Measurements from ENCODE around the gene MAST1.

The MAST1 gene

DNA sequence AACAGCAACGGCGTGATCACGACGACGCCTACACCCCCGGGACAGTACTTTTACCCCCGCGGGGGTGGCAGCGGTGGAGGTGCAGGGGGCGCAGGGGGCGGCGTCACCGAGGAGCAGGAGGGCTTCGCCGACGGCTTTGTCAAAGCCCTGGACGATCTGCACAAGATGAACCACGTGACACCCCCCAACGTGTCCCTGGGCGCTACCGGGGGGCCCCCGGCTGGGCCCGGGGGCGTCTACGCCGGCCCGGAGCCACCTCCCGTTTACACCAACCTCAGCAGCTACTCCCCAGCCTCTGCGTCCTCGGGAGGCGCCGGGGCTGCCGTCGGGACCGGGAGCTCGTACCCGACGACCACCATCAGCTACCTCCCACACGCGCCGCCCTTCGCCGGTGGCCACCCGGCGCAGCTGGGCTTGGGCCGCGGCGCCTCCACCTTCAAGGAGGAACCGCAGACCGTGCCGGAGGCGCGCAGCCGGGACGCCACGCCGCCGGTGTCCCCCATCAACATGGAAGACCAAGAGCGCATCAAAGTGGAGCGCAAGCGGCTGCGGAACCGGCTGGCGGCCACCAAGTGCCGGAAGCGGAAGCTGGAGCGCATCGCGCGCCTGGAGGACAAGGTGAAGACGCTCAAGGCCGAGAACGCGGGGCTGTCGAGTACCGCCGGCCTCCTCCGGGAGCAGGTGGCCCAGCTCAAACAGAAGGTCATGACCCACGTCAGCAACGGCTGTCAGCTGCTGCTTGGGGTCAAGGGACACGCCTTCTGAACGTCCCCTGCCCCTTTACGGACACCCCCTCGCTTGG is 46.1 kb upstream of the MAST1 start (continued):
- TF ChIP-seq, protein P1, sequence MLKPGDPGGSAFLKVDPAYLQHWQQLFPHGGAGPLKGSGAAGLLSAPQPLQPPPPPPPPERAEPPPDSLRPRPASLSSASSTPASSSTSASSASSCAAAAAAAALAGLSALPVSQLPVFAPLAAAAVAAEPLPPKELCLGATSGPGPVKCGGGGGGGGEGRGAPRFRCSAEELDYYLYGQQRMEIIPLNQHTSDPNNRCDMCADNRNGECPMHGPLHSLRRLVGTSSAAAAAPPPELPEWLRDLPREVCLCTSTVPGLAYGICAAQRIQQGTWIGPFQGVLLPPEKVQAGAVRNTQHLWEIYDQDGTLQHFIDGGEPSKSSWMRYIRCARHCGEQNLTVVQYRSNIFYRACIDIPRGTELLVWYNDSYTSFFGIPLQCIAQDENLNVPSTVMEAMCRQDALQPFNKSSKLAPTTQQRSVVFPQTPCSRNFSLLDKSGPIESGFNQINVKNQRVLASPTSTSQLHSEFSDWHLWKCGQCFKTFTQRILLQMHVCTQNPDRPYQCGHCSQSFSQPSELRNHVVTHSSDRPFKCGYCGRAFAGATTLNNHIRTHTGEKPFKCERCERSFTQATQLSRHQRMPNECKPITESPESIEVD (tag by site-specific recombination; IDR thresholded peaks at IDR 0.05), result no peak
- no peak for TF ChIP-seq ZNF610 (tag by site-specific recombination; IDR thresholded peaks at IDR 0.05; ENCODE audit: borderline replicate concordance)
- TF ChIP-seq ZNF555 (tag by site-specific recombination; conservative IDR thresholded peaks at IDR 0.05), result no peak
- TF ChIP-seq ZNF138 (tag by site-specific recombination; IDR thresholded peaks at IDR 0.05; ENCODE audit: borderline replicate concordance), result no peak
- no peak for TF ChIP-seq ZSCAN30 (tag by site-specific recombination; IDR thresholded peaks at IDR 0.05)
- no peak for TF ChIP-seq ZNF654 (tag by site-specific recombination; IDR thresholded peaks at IDR 0.05; ENCODE audit: low read depth)
- TF ChIP-seq ZNF530 (tag by site-specific recombination; IDR thresholded peaks at IDR 0.05; ENCODE audit: low read depth), result no peak
- TF ChIP-seq ZNF426 (tag by site-specific recombination; IDR thresholded peaks at IDR 0.05), result no peak
- TF ChIP-seq ZNF133 (tag by site-specific recombination; IDR thresholded peaks at IDR 0.05), result no peak
- TF ChIP-seq EGR2 (tag by site-specific recombination; IDR thresholded peaks at IDR 0.05; ENCODE audit: low read depth), result peak; percentile 73
- TF ChIP-seq SP2 (tag by site-specific recombination; IDR thresholded peaks at IDR 0.05), result peak; percentile 76
- TF ChIP-seq SP3 (tag by site-specific recombination; IDR thresholded peaks at IDR 0.05), result no peak
- TF ChIP-seq ZNF248 (tag by site-specific recombination; IDR thresholded peaks at IDR 0.05), result no peak
- no peak for TF ChIP-seq IKZF3 (tag by site-specific recombination; IDR thresholded peaks at IDR 0.05)
- no peak for TF ChIP-seq ZSCAN16 (tag by site-specific recombination; IDR thresholded peaks at IDR 0.05)
- TF ChIP-seq ZNF112 (tag by site-specific recombination; IDR thresholded peaks at IDR 0.05), result no peak
- TF ChIP-seq, protein P2, sequence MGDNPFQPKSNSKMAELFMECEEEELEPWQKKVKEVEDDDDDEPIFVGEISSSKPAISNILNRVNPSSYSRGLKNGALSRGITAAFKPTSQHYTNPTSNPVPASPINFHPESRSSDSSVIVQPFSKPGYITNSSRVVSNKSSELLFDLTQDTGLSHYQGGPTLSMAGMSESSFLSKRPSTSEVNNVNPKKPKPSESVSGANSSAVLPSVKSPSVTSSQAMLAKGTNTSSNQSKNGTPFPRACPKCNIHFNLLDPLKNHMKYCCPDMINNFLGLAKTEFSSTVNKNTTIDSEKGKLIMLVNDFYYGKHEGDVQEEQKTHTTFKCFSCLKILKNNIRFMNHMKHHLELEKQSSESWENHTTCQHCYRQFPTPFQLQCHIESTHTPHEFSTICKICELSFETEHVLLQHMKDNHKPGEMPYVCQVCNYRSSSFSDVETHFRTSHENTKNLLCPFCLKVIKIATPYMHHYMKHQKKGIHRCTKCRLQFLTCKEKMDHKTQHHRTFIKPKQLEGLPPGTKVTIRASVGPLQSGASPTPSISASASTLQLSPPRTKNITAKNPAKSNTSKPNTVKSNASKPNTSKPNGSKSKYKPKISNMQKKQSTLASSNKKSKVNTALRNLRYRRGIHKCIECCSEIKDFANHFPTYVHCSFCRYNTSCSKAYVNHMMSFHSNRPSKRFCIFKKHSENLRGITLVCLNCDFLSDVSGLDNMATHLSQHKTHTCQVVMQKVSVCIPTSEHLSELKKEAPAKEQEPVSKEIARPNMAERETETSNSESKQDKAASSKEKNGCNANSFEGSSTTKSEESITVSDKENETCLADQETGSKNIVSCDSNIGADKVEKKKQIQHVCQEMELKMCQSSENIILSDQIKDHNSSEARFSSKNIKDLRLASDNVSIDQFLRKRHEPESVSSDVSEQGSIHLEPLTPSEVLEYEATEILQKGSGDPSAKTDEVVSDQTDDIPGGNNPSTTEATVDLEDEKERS (tag by site-specific recombination; IDR thresholded peaks at IDR 0.05), result no peak
- TF ChIP-seq, protein P3, sequence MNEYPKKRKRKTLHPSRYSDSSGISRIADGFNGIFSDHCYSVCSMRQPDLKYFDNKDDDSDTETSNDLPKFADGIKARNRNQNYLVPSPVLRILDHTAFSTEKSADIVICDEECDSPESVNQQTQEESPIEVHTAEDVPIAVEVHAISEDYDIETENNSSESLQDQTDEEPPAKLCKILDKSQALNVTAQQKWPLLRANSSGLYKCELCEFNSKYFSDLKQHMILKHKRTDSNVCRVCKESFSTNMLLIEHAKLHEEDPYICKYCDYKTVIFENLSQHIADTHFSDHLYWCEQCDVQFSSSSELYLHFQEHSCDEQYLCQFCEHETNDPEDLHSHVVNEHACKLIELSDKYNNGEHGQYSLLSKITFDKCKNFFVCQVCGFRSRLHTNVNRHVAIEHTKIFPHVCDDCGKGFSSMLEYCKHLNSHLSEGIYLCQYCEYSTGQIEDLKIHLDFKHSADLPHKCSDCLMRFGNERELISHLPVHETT (tag by site-specific recombination; IDR thresholded peaks at IDR 0.05), result no peak
- TF ChIP-seq, protein P4, sequence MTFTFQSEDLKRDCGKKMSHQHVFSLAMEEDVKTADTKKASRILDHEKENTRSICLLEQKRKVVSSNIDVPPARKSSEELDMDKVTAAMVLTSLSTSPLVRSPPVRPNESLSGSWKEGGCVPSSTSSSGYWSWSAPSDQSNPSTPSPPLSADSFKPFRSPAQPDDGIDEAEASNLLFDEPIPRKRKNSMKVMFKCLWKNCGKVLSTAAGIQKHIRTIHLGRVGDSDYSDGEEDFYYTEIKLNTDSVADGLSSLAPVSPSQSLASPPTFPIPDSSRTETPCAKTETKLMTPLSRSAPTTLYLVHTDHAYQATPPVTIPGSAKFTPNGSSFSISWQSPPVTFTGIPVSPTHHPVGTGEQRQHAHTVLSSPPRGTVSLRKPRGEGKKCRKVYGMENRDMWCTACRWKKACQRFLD (tag by site-specific recombination; IDR thresholded peaks at IDR 0.05), result no peak
- TF ChIP-seq ZFP3 (tag by site-specific recombination; IDR thresholded peaks at IDR 0.05; ENCODE audit: low read depth), result no peak
- TF ChIP-seq ZNF157 (tag by site-specific recombination; IDR thresholded peaks at IDR 0.05), result no peak
- no peak for TF ChIP-seq ZNF404 (tag by site-specific recombination; IDR thresholded peaks at IDR 0.05)
- TF ChIP-seq, protein P5, sequence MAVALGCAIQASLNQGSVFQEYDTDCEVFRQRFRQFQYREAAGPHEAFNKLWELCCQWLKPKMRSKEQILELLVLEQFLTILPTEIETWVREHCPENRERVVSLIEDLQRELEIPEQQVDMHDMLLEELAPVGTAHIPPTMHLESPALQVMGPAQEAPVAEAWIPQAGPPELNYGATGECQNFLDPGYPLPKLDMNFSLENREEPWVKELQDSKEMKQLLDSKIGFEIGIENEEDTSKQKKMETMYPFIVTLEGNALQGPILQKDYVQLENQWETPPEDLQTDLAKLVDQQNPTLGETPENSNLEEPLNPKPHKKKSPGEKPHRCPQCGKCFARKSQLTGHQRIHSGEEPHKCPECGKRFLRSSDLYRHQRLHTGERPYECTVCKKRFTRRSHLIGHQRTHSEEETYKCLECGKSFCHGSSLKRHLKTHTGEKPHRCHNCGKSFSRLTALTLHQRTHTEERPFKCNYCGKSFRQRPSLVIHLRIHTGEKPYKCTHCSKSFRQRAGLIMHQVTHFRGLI (tag by site-specific recombination; IDR thresholded peaks at IDR 0.05), result no peak
- TF ChIP-seq, protein P6, sequence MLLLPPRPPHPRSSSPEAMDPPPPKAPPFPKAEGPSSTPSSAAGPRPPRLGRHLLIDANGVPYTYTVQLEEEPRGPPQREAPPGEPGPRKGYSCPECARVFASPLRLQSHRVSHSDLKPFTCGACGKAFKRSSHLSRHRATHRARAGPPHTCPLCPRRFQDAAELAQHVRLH (tag by site-specific recombination; IDR thresholded peaks at IDR 0.05), result 0 out of 2 replicates have a peak, but pooled peaks have one; percentile 8
- peak; percentile 64 for TF ChIP-seq ZBTB8A (tag by site-specific recombination; IDR thresholded peaks at IDR 0.05)
- TF ChIP-seq ZNF544 (tag by site-specific recombination; IDR thresholded peaks at IDR 0.05), result no peak
- TF ChIP-seq ZNF664 (tag by site-specific recombination; IDR thresholded peaks at IDR 0.05), result no peak
- no peak for TF ChIP-seq ZNF624 (tag by site-specific recombination; IDR thresholded peaks at IDR 0.05)
- TF ChIP-seq ZBTB48 (tag by site-specific recombination; IDR thresholded peaks at IDR 0.05), result 0 out of 2 replicates have a peak, but pooled peaks have one; percentile 21
- no peak for TF ChIP-seq ZIC2 (tag by site-specific recombination; IDR thresholded peaks at IDR 0.05)
- no peak for TF ChIP-seq ZNF558 (tag by site-specific recombination; IDR thresholded peaks at IDR 0.05)
- TF ChIP-seq ZNF561 (tag by site-specific recombination; IDR thresholded peaks at IDR 0.05; ENCODE audit: borderline replicate concordance), result no peak
